NCI-H1092 (cell line): ENCODE results near the gene RUFY3.
"Not testable (repeated sequence)": the region's sequence is repeated elsewhere in the genome, so short reads cannot be mapped to it uniquely, and the experiment has no call there.

Experiments
- DNase-seq: peaks from one replicate; lab custom pipeline; 2025; lab: John Stamatoyannopoulos, UW

The RUFY3 gene

GRCh38 chr4:70840631-70841030 is 118.9 kb downstream of the RUFY3 start:
- not testable (repeated sequence) for DNase-seq

GRCh38 chr4:70841211-70841610 is 119.4 kb downstream of the RUFY3 start:
- no peak for DNase-seq

DNA sequence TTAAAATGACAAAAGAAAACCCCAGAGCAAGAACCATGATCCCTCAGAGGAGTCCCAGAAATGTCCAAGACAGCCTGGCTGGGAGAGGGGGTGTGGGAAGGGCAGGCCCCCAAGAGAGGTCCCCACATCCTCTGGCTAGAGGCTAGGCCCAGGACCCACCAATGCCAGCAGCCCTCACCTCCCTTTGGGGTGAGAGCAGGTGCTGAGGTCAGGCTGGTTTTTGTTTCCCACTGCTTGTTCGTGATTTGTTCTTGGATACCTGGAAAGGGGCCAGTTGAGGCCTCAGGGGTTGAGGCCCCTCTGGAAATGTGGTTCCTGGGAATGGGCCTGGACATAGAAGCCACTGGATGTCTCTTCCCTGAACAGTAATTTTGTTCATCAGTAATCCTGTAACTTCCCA is 120.2 kb downstream of the RUFY3 start:
- no peak for DNase-seq

DNA sequence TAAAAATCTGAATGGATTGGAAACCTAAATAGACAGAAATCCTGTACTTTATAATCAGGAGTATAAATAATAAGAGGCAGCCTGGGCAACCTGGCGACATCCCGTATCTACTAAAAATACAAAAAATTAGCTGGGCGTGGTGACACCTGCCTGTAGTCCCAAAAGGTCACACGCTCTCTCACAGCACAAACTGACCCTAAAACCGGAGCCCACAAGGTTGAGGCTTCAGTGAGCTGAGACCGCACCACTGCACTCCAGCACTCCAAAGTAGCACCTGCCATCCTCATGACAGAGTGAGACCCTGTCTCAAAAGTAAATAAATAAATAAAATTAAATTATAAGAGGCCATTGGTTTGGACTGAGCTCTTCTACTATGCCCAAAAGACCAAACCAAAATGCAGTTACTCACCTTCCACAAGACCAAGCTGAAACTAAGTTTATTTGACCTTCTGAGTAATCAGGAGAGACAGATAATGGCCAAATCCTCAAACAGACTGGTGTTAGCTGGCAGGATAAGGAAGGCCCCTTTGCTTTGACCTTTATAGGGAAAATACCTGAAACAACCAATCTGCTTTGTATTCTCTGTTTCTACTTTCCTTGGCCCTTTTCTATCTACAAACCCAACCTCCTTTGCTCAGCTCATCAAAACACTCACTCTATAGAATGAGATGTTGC is 121.1 kb downstream of the RUFY3 start:
- no peak for DNase-seq

DNA sequence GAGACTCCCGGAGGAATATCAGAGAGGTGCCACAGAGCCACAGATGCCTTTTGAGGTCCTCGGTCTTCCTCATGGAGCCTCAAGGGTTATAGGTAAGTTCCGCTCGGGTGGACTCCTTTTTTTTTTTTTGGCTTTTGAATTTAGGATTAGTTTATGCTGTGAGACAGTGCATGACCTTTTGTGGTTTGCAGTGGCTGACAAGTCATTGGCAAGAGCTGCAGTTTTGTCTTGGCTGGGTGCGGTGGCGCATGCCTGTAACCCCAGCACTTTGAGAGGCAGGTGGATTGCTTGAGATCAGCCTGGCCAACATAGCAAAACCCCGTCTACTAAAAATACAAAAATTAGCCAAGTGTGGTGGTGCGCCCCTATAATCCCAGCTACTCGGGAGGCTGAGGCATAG is 122.4 kb downstream of the RUFY3 start:
- no peak for DNase-seq

GRCh38 chr4:70849291-70849690 is 127.5 kb downstream of the RUFY3 start:
- no peak for DNase-seq

DNA sequence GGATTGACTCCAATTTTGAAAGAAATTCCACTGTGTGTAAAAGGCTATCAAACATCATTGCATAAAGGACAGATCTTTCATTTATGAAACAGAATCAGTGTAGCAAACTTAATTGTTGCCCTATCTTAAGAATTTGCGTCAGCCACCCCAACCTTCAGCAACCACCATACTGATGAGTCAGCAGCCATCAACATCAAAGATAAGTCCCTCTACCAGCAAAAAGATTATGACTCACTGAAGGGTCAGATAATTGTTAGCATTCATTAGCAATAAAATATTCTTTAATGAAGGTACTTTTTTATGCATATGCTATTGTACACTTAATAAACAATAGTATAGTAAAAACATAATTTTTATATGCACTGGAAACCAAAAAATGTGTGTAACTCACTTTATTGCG is 133.7 kb downstream of the RUFY3 start:
- no peak for DNase-seq
